Measurements from ENCODE around the gene PBX1.

The PBX1 gene

GRCh38 chr1:164589408-164589807 is 30.4 kb downstream of the PBX1 start:
- Histone ChIP-seq H3F3A (ENCODE audit: insufficient read depth, low read length) (no peaks in the 10 kb centered on the region), H3K9ac (ENCODE audit: low read length) (no peak overlapping the region), H3K9me2 (replicated peaks; ENCODE audit: insufficient read depth, low read length) (no peaks in the 10 kb centered on the region), H3K27me3 (replicated peaks; ENCODE audit: insufficient read depth, low read length) (no peaks in the 10 kb centered on the region), H3K79me2 (ENCODE audit: low read length) (no peaks in the 10 kb centered on the region), H3K9me3 (replicated peaks; ENCODE audit: insufficient read depth, low read length) (no peaks in the 10 kb centered on the region), H3K4me3 (ENCODE audit: low read length) (no peak overlapping the region), H4K20me1 (ENCODE audit: insufficient read depth, low read length) (no peaks in the 10 kb centered on the region), H3K4me2 (ENCODE audit: low read depth, low read length) (no peak overlapping the region), H3K27ac (ENCODE audit: low read length) (no peak overlapping the region), H3K36me3 (replicated peaks; ENCODE audit: insufficient read depth, low read length) (no peaks in the 10 kb centered on the region), H2AFZ (ENCODE audit: low read length) (no peak overlapping the region), H3K4me1 (ENCODE audit: low read length) (no peaks in the 10 kb centered on the region)
- TF ChIP-seq CTCF (IDR thresholded peaks at IDR 0.05; ENCODE audit: low read length) = no peak
- TF ChIP-seq EZH2phosphoT487 (IDR thresholded peaks at IDR 0.05; ENCODE audit: low read length) = no peak
- no peak for TF ChIP-seq EZH2 (optimal IDR thresholded peaks at IDR 0.05; ENCODE audit: low read depth, low read length)
- no peak for DNase-seq

GRCh38 chr1:164589961-164590507 is 31.1 kb downstream of the PBX1 start:
- no peaks in the 10 kb centered on the region for H3K79me2 ChIP-seq (ENCODE audit: low read length)
- H2AFZ ChIP-seq (ENCODE audit: low read length) = no peak overlapping the region
- no peak overlapping the region for H3K9ac ChIP-seq (ENCODE audit: low read length)
- H3K9me2 ChIP-seq (replicated peaks; ENCODE audit: insufficient read depth, low read length) = no peaks in the 10 kb centered on the region
- H3K36me3 ChIP-seq (replicated peaks; ENCODE audit: insufficient read depth, low read length) = no peaks in the 10 kb centered on the region
- TF ChIP-seq EZH2 (optimal IDR thresholded peaks at IDR 0.05; ENCODE audit: low read depth, low read length) = no peak
- no peak for TF ChIP-seq EZH2phosphoT487 (IDR thresholded peaks at IDR 0.05; ENCODE audit: low read length)
- no peak for TF ChIP-seq CTCF (IDR thresholded peaks at IDR 0.05; ENCODE audit: low read length)
- H3K27ac ChIP-seq (ENCODE audit: low read length) = no peak overlapping the region
- no peaks in the 10 kb centered on the region for H3K4me1 ChIP-seq (ENCODE audit: low read length)
- H4K20me1 ChIP-seq (ENCODE audit: insufficient read depth, low read length) = no peaks in the 10 kb centered on the region
- H3K9me3 ChIP-seq (replicated peaks; ENCODE audit: insufficient read depth, low read length) = no peaks in the 10 kb centered on the region
- no peaks in the 10 kb centered on the region for H3K27me3 ChIP-seq (replicated peaks; ENCODE audit: insufficient read depth, low read length)
- H3K4me3 ChIP-seq (ENCODE audit: low read length) = no peak overlapping the region
- H3F3A ChIP-seq (ENCODE audit: insufficient read depth, low read length) = no peaks in the 10 kb centered on the region
- DNase-seq = no peak
- H3K4me2 ChIP-seq (ENCODE audit: low read depth, low read length) = no peak overlapping the region

GRCh38 chr1:164590592-164590991 is 31.6 kb downstream of the PBX1 start:
- Histone ChIP-seq H4K20me1 (ENCODE audit: insufficient read depth, low read length) (no peaks in the 10 kb centered on the region), H3K4me2 (ENCODE audit: low read depth, low read length) (no peak overlapping the region), H3K27ac (ENCODE audit: low read length) (no peak overlapping the region), H3K9ac (ENCODE audit: low read length) (no peak overlapping the region), H3K9me3 (replicated peaks; ENCODE audit: insufficient read depth, low read length) (no peaks in the 10 kb centered on the region), H3K9me2 (replicated peaks; ENCODE audit: insufficient read depth, low read length) (no peaks in the 10 kb centered on the region), H3K4me3 (ENCODE audit: low read length) (no peak overlapping the region), H2AFZ (ENCODE audit: low read length) (no peak overlapping the region), H3F3A (ENCODE audit: insufficient read depth, low read length) (no peaks in the 10 kb centered on the region), H3K27me3 (replicated peaks; ENCODE audit: insufficient read depth, low read length) (no peaks in the 10 kb centered on the region), H3K4me1 (ENCODE audit: low read length) (no peaks in the 10 kb centered on the region), H3K36me3 (replicated peaks; ENCODE audit: insufficient read depth, low read length) (no peaks in the 10 kb centered on the region), H3K79me2 (ENCODE audit: low read length) (no peaks in the 10 kb centered on the region)
- TF ChIP-seq EZH2phosphoT487 (IDR thresholded peaks at IDR 0.05; ENCODE audit: low read length) = no peak
- TF ChIP-seq CTCF (IDR thresholded peaks at IDR 0.05; ENCODE audit: low read length) = no peak
- no peak for TF ChIP-seq EZH2 (optimal IDR thresholded peaks at IDR 0.05; ENCODE audit: low read depth, low read length)
- DNase-seq = no peak
